ENCODE results near the gene FOXF2. TPM values are rescaled to one million over a fixed set of nuclear protein-coding genes. Genes with fewer than 3 reads are reported as not detected.

Gene FOXF2
- total and polyA plus RNA-seq, 2 experiments from 2014 or later = not detected

GRCh38 chr6:1346558-1347091, 42.8 kb upstream of the FOXF2 start:
- Histone ChIP-seq H3K4me1 (ENCODE audit: insufficient read depth) (peaks cover 12% of the 10 kb centered on the region), H3K36me3 (ENCODE audit: insufficient read depth) (0 out of 2 replicates have a peak, but pooled peaks cover 2% of the 10 kb centered on the region), H3K4me3 (no peak overlapping the region), H3K4me2 (no peak overlapping the region), H3K79me2 (replicated peaks; ENCODE audit: insufficient read depth) (no peaks in the 10 kb centered on the region), H3K27ac (ENCODE audit: low read depth) (no peak overlapping the region), H3K9me2 (ENCODE audit: insufficient read depth) (no peaks in the 10 kb centered on the region), H2AFZ (peak overlapping the region; percentile 16; the same call in 1 of the 2 replicates), H4K20me1 (replicated peaks; ENCODE audit: insufficient read depth) (no peaks in the 10 kb centered on the region), H3K27me3 (ENCODE audit: insufficient read depth) (no peaks in the 10 kb centered on the region), H3F3A (replicated peaks; ENCODE audit: low read depth) (no peaks in the 10 kb centered on the region)
- H3K4me3 Mint-ChIP-seq = no peak overlapping the region
- TF ChIP-seq ETS1 (IDR thresholded peaks at IDR 0.05) = no peak
- no peak for TF ChIP-seq CTCF (conservative IDR thresholded peaks at IDR 0.05; ENCODE audit: low read depth in 2 of 2)
- no peak for TF ChIP-seq POLR2AphosphoS5 (IDR thresholded peaks at IDR 0.05; ENCODE audit: low read depth)
- no peak for TF ChIP-seq NANOG (IDR thresholded peaks at IDR 0.05; ENCODE audit: borderline replicate concordance)
- TF ChIP-seq CREB1 (CRISPR knock-in tag; IDR thresholded peaks at IDR 0.05; ENCODE audit: low read depth) = no peak
- TF ChIP-seq REST (IDR thresholded peaks at IDR 0.05; ENCODE audit: unreplicated experiment) = no peak
- TF ChIP-seq, protein P1, sequence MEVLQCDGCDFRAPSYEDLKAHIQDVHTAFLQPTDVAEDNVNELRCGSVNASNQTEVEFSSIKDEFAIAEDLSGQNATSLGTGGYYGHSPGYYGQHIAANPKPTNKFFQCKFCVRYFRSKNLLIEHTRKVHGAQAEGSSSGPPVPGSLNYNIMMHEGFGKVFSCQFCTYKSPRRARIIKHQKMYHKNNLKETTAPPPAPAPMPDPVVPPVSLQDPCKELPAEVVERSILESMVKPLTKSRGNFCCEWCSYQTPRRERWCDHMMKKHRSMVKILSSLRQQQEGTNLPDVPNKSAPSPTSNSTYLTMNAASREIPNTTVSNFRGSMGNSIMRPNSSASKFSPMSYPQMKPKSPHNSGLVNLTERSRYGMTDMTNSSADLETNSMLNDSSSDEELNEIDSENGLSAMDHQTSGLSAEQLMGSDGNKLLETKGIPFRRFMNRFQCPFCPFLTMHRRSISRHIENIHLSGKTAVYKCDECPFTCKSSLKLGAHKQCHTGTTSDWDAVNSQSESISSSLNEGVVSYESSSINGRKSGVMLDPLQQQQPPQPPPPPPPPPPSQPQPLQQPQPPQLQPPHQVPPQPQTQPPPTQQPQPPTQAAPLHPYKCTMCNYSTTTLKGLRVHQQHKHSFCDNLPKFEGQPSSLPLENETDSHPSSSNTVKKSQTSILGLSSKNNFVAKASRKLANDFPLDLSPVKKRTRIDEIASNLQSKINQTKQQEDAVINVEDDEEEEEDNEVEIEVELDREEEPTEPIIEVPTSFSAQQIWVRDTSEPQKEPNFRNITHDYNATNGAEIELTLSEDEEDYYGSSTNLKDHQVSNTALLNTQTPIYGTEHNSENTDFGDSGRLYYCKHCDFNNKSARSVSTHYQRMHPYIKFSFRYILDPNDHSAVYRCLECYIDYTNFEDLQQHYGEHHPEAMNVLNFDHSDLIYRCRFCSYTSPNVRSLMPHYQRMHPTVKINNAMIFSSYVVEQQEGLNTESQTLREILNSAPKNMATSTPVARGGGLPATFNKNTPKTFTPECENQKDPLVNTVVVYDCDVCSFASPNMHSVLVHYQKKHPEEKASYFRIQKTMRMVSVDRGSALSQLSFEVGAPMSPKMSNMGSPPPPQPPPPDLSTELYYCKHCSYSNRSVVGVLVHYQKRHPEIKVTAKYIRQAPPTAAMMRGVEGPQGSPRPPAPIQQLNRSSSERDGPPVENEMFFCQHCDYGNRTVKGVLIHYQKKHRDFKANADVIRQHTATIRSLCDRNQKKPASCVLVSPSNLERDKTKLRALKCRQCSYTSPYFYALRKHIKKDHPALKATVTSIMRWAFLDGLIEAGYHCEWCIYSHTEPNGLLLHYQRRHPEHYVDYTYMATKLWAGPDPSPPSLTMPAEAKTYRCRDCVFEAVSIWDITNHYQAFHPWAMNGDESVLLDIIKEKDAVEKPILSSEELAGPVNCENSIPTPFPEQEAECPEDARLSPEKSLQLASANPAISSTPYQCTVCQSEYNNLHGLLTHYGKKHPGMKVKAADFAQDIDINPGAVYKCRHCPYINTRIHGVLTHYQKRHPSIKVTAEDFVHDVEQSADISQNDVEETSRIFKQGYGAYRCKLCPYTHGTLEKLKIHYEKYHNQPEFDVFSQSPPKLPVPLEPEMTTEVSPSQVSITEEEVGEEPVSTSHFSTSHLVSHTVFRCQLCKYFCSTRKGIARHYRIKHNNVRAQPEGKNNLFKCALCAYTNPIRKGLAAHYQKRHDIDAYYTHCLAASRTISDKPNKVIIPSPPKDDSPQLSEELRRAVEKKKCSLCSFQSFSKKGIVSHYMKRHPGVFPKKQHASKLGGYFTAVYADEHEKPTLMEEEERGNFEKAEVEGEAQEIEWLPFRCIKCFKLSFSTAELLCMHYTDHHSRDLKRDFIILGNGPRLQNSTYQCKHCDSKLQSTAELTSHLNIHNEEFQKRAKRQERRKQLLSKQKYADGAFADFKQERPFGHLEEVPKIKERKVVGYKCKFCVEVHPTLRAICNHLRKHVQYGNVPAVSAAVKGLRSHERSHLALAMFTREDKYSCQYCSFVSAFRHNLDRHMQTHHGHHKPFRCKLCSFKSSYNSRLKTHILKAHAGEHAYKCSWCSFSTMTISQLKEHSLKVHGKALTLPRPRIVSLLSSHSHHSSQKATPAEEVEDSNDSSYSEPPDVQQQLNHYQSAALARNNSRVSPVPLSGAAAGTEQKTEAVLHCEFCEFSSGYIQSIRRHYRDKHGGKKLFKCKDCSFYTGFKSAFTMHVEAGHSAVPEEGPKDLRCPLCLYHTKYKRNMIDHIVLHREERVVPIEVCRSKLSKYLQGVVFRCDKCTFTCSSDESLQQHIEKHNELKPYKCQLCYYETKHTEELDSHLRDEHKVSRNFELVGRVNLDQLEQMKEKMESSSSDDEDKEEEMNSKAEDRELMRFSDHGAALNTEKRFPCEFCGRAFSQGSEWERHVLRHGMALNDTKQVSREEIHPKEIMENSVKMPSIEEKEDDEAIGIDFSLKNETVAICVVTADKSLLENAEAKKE (CRISPR knock-in tag; IDR thresholded peaks at IDR 0.05) = no peak
- no peak for TF ChIP-seq EZH2phosphoT487 (IDR thresholded peaks at IDR 0.05; ENCODE audit: unreplicated experiment)
- no peak for TF ChIP-seq STAT1 (IDR thresholded peaks at IDR 0.05; ENCODE audit: unreplicated experiment)
- TF ChIP-seq ZNF331 (CRISPR knock-in tag; IDR thresholded peaks at IDR 0.05; ENCODE audit: low read depth) = no peak
- TF ChIP-seq ZNF114 (CRISPR knock-in tag; IDR thresholded peaks at IDR 0.05) = no peak
- TF ChIP-seq JUNB (IDR thresholded peaks at IDR 0.05; ENCODE audit: unreplicated experiment) = no peak
- TF ChIP-seq EZH2 (IDR thresholded peaks at IDR 0.05; ENCODE audit: low read depth, unreplicated experiment) = no peak
- H3K27me3 Mint-ChIP-seq (ENCODE audit: insufficient read depth, low read depth, poor library complexity) = peaks cover 9% of the 10 kb centered on the region
- DNase-seq (ENCODE audit: low spot score) (no peak), ATAC-seq (no peak)
- peaks cover 26% of the 10 kb centered on the region for H3K4me1 Mint-ChIP-seq
- H3K9me3 Mint-ChIP-seq = peaks cover 40% of the 10 kb centered on the region
- no peak overlapping the region for H3K27ac Mint-ChIP-seq
- H3K36me3 Mint-ChIP-seq (ENCODE audit: low read depth) = peaks cover 35% of the 10 kb centered on the region

Measured in GM23338 (cell line).